HG02678 (cell line): ENCODE data around the gene MCRS1.
"Not testable (repeated sequence)": the region's sequence is repeated elsewhere in the genome, so short reads cannot be mapped to it uniquely, and the experiment has no call there.

Source experiments
- ATAC-seq: cut with Tn5 transposase; IDR thresholded peaks from one replicate; pipeline ENCODE4 v1.9.1; 2021; ENCODE audit warnings: mild to moderate bottlenecking, moderate library complexity; ENCODE audit not compliant: unreplicated experiment

Gene MCRS1

DNA sequence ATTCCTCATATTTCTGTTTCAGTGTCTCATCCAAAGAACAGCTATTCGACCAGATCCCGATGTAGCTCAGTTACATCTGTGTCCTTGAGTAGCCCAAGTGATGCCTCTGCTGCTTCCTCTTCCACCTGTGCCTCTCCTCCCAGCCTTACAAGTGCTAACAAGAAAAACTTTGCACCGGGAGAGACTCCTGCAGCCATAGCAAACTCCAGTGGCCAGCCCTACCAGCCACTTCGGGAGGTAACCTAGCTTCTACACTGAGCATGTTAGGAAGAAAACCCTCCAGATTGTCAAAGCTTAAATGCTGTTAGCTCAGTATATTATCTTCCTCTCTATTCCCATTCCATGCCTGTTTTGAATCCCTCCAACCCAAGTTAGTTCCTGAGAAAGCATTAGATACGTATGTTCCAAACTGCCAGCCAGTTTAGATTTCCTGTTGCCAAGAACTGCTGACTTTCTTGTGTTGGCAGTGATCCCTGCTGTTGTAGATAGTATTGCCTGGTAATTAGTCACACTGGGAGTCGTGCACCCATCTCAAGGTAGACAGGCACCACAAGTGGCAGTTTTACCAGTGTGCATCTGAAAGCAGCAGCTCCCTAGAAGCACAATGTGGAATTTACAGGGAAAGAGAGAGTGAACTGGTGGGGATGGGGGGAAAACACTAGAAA, 43.1 kb downstream of the MCRS1 start:
- ATAC-seq, result no peak

DNA sequence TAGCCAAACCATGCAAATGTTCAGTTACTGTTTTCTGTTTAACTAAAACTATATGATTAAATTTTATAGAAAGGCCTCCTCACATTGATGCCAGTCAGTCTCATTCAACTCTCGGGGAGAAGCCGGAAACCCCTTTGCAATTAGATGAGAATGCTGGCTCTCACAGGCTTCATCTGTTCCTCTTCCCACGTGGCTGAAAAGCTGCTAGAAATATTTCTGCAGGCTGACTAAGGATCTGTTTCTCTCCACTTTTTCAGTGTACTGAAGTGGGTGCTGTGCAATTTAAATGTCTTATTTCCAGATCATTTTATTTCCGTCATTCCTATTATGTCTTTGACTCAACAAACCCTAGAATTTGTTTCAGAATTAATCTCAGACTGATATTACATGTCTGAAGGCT, 46.6 kb downstream of the MCRS1 start:
- ATAC-seq, result no peak

DNA sequence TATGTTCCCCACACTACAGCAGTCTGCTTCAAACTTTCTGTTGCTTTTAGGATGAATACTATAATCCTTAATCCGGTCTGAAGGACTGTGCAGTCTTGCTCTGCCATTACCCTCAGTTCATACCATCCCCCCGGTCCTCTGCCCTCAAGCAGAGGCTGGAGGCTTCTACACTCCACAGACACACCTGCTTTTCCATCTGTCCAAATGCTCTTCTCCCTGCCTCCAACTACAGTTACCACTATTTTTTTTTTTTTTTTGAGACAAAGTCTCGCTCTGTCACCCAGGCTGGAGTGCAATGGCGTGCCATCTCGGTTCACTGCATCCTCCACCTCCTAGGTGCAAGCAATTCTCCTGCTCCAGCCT, 48.4 kb downstream of the MCRS1 start:
- no peak for ATAC-seq

DNA sequence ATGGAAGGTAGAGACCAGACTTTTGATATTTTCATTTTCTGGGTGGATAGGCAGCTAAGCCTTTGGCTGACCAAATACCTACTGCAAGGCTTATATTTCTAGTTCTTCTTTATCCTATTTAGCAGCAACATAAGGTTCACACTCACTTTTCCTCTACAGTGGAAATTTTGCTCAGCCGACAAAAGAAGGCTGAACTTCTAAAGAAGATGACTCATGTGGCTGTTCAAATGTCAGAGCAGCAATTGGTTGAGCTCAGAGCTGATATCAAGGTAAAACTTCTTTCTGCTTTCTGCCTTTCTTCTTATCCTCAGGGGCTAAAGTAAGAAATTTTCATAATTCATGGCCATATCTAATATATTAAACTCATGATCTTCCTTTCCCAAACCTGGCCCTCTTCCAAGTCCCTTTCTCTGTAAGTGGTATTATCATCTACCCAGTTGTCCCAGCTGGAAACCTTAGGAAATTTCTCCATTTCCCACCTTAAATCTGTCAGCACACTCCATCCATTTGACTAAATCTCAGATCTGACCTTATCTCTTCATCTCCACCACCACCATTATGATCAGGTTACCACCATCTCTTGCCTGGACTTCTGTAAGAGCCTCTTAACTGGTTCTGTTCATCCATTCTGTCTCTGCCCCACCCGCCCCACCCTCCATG, 48.9 kb downstream of the MCRS1 start:
- no peak for ATAC-seq

DNA sequence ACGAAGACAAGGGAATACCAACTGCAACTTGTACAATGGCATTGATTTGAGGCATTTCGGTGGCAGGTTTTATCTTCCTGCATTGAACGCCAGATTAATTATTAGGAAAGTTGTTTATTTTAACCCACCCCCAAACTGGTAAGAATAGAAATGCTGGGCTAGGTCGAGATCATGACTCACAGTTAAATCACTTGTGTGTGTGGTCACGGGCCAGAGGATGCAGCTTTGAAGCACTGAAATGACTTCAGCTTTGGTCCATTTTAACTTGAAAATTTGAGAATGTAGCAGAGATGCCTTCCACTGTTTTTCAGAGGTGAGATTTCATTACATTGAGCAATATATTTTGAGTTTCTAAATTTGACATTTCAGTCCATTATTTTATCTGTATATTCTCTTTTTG, 52.7 kb downstream of the MCRS1 start:
- ATAC-seq, result no peak

DNA sequence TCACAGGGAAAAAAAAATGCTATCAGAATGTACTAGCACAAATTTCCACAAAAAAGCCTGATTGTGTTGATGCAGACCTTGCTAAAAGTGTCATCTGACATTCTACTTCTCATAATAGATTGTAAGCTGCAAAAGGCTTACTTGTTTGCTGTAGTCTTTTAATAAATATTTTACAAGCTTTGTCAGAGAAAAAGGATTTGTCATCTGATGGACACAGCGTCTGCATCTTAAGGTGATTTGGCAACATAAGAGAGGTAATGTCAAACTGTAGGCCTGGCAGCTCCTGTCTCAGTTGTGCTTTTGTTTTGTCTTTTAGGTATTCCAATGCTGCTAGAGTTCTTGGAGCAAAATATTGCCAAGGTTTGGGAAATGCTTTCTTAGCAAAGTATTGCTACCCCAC, 55.4 kb downstream of the MCRS1 start:
- no peak for ATAC-seq

DNA sequence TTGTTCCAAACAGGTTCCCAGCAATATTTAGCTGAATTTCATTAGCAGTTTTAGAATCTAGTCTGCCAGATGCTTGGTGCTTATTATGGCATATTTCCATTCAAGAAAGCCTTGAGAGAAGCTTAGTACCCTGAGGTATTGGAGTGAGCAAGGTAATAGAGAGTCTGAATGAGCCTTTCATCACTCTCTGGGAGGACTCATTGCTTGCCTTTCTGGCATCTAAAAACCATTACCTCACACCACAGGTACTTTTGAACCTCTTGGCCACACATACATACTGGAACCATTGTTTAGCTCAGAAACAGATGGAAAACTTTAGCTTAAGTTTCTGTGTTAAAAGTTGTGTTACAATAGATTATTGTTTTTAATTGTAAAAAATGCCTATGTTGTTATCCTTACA, 56.5 kb downstream of the MCRS1 start:
- no peak for ATAC-seq

DNA sequence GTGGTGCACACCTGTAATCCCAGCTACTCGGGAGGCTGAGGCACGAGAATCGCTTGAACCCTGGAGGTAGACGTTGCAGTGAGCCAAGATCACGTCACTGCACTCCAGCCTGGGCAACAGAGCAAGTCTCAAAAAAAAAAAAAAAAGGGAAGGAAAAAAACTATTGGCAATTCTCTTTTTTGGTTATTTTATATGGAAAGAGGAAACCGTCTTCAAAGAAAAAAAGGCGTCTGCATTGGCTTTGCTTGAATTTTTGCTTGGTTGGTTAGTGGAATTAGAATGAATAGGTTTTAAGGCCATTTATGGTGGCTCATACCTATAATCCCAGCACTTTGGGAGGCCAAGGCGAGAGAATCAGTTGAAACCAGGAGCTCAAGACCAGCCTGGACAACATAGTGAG, 58.3 kb downstream of the MCRS1 start:
- not testable (repeated sequence) for ATAC-seq
